GM21786 (cell line): ENCODE results near the gene VWC2L.

Experiments used
- ATAC-seq: cut with Tn5 transposase; IDR thresholded peaks from one replicate; pipeline ENCODE4 v1.9.1; 2021; ENCODE audit not compliant: unreplicated experiment

VWC2L gene

DNA sequence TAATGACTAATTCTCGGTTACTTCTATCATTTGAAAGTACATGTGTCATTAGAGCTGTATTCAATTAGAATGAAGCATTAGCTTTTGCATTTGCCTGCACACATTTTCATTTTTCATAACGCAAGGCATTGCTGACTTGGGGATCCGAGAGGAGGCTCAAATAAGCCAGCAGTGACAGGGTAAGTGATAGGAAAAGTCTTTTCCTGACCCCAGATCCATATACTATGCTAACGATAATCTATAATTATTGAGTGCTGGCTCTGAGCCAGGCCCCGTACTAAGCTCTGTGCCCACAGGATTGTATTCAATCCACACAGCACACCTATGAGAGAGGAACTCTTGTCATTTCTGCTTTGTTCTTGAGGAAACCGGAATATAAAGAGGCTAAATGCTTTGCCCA is 168.2 kb downstream of the VWC2L start:
- ATAC-seq = no peak

DNA sequence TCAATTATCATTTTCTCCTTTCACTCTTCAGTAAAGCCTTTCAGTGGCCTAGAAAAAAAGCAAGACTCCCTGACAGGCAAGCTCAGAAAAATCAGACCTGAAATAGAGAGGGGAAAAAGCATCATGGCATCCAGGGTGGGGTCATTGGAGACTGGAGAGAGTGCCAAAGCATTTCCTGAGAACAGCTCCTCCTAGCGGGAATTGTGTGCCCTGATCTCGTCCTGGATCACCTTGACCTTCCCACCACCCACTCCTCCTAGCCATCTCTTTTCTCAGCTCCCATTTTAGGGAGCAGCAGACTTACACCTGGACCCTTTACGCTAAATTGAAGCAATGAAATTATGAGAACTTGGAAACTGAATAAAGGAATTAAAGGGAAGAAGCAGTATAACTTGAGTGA is 176.6 kb downstream of the VWC2L start:
- ATAC-seq = no peak

- ATAC-seq = no peak
Observed at GRCh38 chr2:214591366-214591765, 180.5 kb downstream of the VWC2L start.

GRCh38 chr2:214592011-214592410 is 181.2 kb downstream of the VWC2L start:
- no peak for ATAC-seq

- no peak for ATAC-seq
Observed at GRCh38 chr2:214593727-214594126, 182.9 kb downstream of the VWC2L start.

DNA sequence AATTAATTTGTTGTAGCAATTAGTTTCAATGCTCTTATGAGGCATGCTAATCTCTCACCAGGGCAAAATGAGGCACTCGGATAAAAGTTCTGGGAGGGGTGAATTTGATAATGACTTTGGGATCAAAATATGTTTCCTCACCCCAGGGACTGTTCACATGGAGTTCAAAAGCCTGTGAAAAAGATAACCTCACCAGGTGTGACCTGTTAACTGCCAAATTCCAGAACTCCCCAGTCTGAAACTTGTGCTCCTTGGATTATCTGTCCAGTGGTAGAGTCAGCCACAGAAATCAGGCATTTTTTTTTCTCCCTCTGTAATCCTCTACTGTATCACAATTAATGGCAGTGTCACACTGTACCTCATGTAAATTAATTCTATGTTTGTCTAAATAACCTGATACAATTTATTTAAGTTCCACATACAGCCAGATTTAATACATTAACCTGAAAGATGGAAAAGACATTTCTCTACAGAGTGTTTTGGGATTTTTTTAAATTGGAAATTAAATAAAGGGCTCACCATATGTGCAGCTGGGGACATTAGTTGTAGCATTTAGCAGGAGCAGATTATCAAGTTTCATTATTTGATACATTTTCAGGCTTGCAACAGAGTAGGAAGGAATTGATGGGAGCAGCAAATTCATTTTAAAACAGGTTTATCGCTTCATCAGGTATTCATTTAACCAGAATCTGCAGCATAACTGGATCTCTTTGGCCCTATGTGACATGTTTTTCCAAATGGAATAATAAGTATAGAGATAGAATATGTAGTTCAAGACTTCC is 191.2 kb downstream of the VWC2L start:
- no peak for ATAC-seq

GRCh38 chr2:214604861-214605260 is 194.0 kb downstream of the VWC2L start:
- ATAC-seq = no peak

DNA sequence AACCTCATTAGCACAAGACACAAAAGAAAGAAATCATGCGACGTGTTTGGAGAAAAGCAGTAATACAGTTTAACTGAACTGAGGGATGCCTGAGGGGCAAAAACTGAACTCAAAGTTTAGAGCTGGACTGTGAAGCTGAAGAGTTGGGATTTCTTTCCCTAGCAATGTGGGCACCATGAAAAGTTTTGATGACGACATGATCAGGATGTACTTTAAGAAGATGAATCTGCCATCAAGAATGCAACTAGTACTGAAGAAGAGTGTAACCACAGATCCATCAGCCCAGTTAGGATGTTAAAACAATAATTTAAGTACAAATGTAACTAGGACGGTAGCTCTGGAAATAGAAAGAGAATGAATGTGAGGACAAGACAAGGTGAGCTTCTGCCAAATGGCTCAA is 196.2 kb downstream of the VWC2L start:
- ATAC-seq = no peak

GRCh38 chr2:214611015-214611414 is 200.2 kb downstream of the VWC2L start:
- ATAC-seq = no peak

GRCh38 chr2:214624166-214624760 is 213.4 kb downstream of the VWC2L start:
- no peak for ATAC-seq

GRCh38 chr2:214628091-214628490 is 217.2 kb downstream of the VWC2L start:
- ATAC-seq = no peak
